Muscle layer of colon (tissue), 2 donors: Measurements from ENCODE around the gene KLHL17.
"Not testable (repeated sequence)": the region's sequence is repeated elsewhere in the genome, so short reads cannot be mapped to it uniquely, and the experiment has no call there.

Experiments
- H3K27ac ChIP-seq: one replicate; pipeline ENCODE4 v1.7.0; 2013; ENCODE audit warnings: low read depth, mild to moderate bottlenecking, low read length, moderate library complexity
- H3K27me3 ChIP-seq, 2 donors: one replicate each; pipeline ENCODE4 v1.7.0; 2013; ENCODE audit warnings: low read length in 2 of 2, mild to moderate bottlenecking in 2 of 2; ENCODE audit not compliant: insufficient read depth in 2 of 2, control insufficient read depth in 1 of 2
- H3K36me3 ChIP-seq: one replicate; pipeline ENCODE4 v1.7.0; 2013; ENCODE audit warnings: mild to moderate bottlenecking, low read length; ENCODE audit not compliant: insufficient read depth
- H3K4me1 ChIP-seq: one replicate; pipeline ENCODE4 v1.7.0; 2013; ENCODE audit warnings: mild to moderate bottlenecking, low read length; ENCODE audit not compliant: insufficient read depth
- H3K4me3 ChIP-seq, 2 donors: one replicate each; pipeline ENCODE4 v1.7.0; 2013; ENCODE audit warnings: low read length in 2 of 2, low read depth in 1 of 2, mild to moderate bottlenecking in 1 of 2, moderate library complexity in 1 of 2
- H3K9ac ChIP-seq: one replicate; pipeline ENCODE4 v1.7.0; 2013; ENCODE audit warnings: low read length
- H3K9me3 ChIP-seq: one replicate; pipeline ENCODE4 v1.7.0; 2013; ENCODE audit warnings: mild to moderate bottlenecking, low read length
- donor health status: abdominal sarcoma.
- donor health status: Adenocarcinoma of cecum.

KLHL17 gene

DNA sequence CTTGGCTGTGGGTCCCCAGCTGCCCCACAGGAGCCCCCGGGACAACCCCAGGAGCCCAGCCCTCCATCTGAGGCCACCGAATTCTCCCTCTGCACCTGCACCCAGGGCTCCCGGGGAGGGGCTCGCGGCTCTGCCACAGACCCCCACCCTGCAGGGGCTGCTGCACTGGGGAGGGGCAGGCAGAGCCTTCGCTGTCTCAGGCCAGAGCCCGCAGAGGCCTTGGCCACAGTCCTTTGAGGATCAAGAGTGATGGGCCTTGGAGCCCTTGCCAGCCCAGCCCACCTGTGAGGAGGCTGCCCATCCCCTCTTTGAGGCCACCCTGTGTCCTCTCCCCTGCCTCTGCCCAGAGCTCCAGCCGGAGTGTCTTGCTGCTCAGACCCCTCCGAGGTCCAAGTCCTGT lies 15.0 kb downstream of the KLHL17 start:
- Histone ChIP-seq H3K9ac (no peak overlapping the region), H3K27ac (no peak overlapping the region), H3K36me3 (no peaks in the 10 kb centered on the region), H3K4me1 (no peaks in the 10 kb centered on the region), H3K27me3 (peaks cover 0 to 60% of the 10 kb centered on the region in 2 donors), H3K9me3 (no peaks in the 10 kb centered on the region), H3K4me3 (no peak overlapping the region)

DNA sequence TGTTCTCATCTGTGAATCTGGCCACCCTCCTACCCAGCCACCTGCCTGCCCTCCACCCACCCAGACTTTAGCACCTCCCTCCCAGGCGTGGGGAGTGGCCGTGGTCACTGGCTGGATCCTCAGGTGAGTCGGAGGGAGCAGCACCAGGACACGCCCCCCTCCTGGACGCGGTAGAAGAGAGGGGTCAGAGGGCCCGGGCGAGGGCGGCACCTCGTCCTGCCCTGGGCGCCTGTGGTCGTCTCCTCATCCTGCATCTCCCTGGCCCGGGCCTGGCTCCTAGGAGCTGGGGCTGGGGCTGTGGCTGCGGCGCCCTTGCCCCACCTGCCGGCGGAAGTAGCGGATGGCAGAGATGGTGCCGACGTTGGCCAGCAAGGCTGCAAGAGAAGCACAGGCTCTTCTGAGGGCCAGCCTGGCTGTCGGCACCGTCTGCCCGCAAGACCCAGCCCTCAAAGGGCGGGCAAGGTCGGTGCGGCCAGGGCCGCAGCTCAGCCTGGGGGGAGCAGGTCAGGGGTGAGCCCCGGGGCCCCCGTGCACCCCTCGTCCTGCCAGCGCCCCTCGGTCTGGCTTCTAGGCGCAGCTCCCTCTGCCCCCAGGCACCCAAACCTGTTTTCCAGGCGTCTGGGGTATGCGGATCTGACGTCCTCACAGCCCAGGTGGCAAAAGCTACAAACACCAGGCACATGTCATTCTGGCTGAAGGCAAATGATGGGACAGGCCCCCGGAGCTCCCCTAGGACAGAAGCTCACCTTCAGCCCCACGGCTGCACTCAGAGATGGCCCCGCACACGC lies 15.7 kb downstream of the KLHL17 start:
- Histone ChIP-seq H3K27me3 (peaks cover 0 to 52% of the 10 kb centered on the region in 2 donors), H3K4me3 (peak overlapping the region; percentile 21 to 49), H3K27ac (no peak overlapping the region)

GRCh38 chr1:976791-977190 lies 16.4 kb downstream of the KLHL17 start:
- H3K9ac ChIP-seq, H3K27ac ChIP-seq, H3K36me3 ChIP-seq, H3K9me3 ChIP-seq, H3K4me3 ChIP-seq, H3K4me1 ChIP-seq: not testable (repeated sequence)
- H3K27me3 ChIP-seq: peaks cover 0 to 50% of the 10 kb centered on the region in 2 donors

More for the DNA sequence above, 15.7 kb downstream of the KLHL17 start:
- Histone ChIP-seq H3K4me1 (no peaks in the 10 kb centered on the region), H3K9ac (no peak overlapping the region), H3K36me3 (no peaks in the 10 kb centered on the region), H3K9me3 (no peaks in the 10 kb centered on the region)

DNA sequence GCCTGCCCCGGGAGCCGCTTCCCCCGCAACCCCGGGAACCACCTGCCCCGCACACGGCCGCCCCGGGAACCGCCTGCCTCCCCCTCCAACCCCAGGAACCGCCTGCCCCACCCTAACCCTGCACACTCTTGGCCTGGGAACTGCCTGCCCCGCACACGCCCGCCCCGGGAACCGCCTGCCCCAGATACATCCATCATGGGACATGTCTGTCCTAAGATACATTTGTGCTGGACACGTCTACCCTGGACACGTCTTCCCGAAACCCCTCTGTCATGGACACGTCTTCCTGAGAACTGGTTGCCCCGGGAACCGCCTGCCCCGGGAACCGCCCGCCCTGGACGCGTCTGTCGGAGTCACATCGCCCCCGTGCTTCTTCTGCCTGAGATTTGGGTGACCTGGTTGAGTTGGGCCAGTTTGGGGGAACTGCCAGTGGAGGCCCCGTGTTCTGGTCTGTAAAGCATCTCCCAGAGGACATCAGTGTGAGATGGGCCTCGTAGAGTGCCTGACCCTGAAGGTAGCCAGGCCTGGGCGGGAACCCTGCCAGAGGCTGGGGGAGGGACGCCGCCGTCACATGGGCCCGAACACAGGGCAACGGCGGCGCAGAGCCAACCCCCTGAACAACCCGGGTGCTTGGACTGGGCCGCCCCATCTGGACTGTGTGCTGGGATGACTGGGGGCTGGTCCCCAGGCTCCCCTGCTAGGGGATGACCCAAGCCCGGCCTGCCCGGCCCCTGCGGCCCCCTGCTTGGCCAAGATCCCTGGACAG lies 17.9 kb downstream of the KLHL17 start:
- Histone ChIP-seq H3K4me3 (no peak overlapping the region), H3K4me1 (no peaks in the 10 kb centered on the region), H3K27me3 (peaks cover 0 to 40% of the 10 kb centered on the region in 2 donors), H3K9me3 (no peaks in the 10 kb centered on the region), H3K27ac (no peak overlapping the region), H3K36me3 (no peaks in the 10 kb centered on the region), H3K9ac (no peak overlapping the region)

DNA sequence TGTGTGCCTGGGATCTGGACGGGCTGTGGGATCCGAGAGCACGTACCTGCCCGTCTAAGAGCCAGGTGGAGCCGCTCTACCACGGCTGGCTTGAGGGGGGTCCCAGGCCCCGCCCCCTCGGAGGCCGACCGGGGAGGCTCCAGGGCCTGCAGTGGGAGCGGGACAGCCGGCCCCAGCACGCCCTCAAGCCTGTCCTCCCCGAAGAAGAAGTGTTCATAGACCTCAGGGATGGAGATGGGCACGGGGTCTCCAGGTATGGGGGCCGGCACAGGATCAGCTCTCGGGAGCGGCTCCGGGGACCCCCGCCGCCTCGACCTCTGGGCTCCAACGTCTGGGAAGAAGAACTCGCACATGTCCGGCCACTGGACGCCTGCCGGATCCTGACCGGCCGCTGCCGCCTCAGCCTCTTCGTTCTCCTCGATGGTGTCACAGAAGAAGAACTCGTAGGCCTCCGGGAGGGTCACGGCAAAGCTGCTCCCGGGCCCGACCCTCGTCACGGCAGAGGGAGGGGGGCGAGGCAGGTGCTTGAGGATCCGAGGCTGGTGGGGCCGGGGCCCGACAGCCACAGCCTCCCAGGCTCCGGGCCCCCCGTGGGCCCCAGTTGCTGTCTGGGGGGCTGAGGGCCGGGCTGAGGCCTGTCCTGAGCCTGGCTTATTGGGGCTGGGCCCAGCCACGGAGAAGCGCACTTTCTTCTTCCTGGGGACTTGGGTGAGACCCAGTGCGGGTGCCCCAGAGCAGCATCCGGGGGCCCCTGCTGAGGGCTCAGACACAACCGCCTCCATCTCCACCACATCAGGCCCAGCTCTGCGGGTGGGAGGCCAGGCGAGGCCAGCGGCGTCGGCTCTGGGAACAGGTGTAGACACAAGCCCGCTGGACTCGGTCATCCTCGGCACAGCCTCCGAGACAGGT lies 18.7 kb downstream of the KLHL17 start:
- Histone ChIP-seq H3K4me3 (no peak overlapping the region), H3K36me3 (no peaks in the 10 kb centered on the region), H3K9ac (no peak overlapping the region), H3K4me1 (no peaks in the 10 kb centered on the region), H3K27ac (no peak overlapping the region), H3K9me3 (no peaks in the 10 kb centered on the region), H3K27me3 (peaks cover 0 to 39% of the 10 kb centered on the region in 2 donors)

DNA sequence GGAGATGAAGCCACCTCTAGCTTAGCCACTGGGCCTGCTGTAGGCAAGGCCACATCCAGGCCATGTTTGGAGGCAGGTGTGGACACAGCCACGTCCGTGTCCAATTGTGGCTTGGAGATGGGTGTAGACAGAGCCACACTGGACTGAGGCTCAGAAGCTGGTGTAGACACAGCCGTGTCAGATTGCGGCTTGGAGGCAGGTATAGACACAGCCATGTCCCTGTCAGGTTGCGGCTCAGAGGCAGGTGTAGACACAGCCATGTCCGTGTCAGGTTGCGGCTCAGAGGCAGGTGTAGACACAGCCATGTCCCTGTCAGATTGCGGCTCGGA lies 19.3 kb downstream of the KLHL17 start:
- Histone ChIP-seq H3K36me3 (no peaks in the 10 kb centered on the region), H3K4me1 (no peaks in the 10 kb centered on the region), H3K9ac (no peak overlapping the region), H3K27me3 (peaks cover 0 to 33% of the 10 kb centered on the region in 2 donors), H3K27ac (no peak overlapping the region), H3K9me3 (no peaks in the 10 kb centered on the region), H3K4me3 (no peak overlapping the region)

- Histone ChIP-seq H3K27me3 (peaks cover 0 to 29% of the 10 kb centered on the region in 2 donors), H3K4me1 (no peaks in the 10 kb centered on the region), H3K27ac (no peak overlapping the region), H3K36me3 (no peaks in the 10 kb centered on the region), H3K4me3 (no peak overlapping the region), H3K9ac (no peak overlapping the region), H3K9me3 (no peaks in the 10 kb centered on the region)
Observed at GRCh38 chr1:980137-980571, 19.8 kb downstream of the KLHL17 start.

- no peak overlapping the region for H3K9ac ChIP-seq
- no peak overlapping the region for H3K27ac ChIP-seq
- H3K27me3 ChIP-seq: peaks cover 0 to 23% of the 10 kb centered on the region in 2 donors
- H3K4me1 ChIP-seq: no peaks in the 10 kb centered on the region
- H3K36me3 ChIP-seq: no peaks in the 10 kb centered on the region
- H3K4me3 ChIP-seq: no peak overlapping the region
- no peaks in the 10 kb centered on the region for H3K9me3 ChIP-seq
Observed at GRCh38 chr1:980602-981395, 20.4 kb downstream of the KLHL17 start.

GRCh38 chr1:981491-981954 lies 21.1 kb downstream of the KLHL17 start:
- Histone ChIP-seq H3K27me3 (peaks cover 0 to 17% of the 10 kb centered on the region in 2 donors), H3K27ac (no peak overlapping the region), H3K9ac (no peak overlapping the region), H3K4me1 (no peaks in the 10 kb centered on the region), H3K9me3 (no peaks in the 10 kb centered on the region), H3K4me3 (no peak overlapping the region), H3K36me3 (no peaks in the 10 kb centered on the region)

DNA sequence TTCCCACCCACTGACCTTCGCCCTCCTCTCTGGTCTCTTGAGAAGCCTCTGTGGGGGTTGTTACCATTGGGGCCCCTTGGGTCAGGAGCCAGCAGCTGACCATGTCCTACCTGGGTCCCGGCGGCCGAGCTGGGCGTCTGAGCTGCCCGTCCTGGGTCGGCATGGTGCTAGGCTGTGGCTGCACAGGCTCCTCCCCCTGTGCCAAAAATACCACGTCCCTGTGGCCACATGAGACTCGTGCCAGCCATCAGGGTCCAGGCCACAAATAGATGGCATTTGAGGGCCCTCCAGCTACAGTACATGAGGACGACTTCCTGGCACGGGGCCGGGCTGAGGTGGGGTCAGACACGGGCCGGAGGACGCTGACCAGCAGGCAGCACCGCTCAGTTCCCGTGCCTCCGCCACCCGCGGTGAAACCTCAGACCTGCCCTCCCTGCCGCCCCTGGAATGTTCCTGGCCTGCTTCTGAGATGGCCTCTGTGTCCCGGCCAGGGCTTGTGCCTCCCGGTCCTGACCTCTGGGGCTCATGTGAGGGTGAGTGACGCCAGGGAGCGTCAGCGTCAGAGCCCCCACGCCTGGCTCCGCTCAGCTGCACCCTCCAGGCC lies 21.7 kb downstream of the KLHL17 start, which contains the start of gene PERM1:
TSS of gene PERM1 (minus strand) at position 139 of the 604 bp plus-strand sequence. CDS start 1,064 bp downstream, outside the sequence.
- H3K27ac ChIP-seq: no peak within 1 kb of the TSS
- H3K9ac ChIP-seq: no peak within 1 kb of the TSS
- no peak within 1 kb of the TSS for H3K4me3 ChIP-seq
- no peaks in the 10 kb centered on the region for H3K9me3 ChIP-seq
- peaks cover 0 to 17% of the 10 kb centered on the region in 2 donors for H3K27me3 ChIP-seq
- no peaks in the 10 kb centered on the region for H3K36me3 ChIP-seq
- H3K4me1 ChIP-seq: no peaks in the 10 kb centered on the region
